Heart right ventricle (tissue), 16 donors: ENCODE results near the gene TMPRSS9. TPM values are rescaled to one million over a fixed set of nuclear protein-coding genes. Genes with fewer than 3 reads are reported as not detected.

Experiments used
- ATAC-seq, 8 donors: fragments of 200-7000 bp; cut with Tn5 transposase; one replicate each; pipeline ENCODE4 v1.9.1; 2020; ENCODE audit warnings: mild to moderate bottlenecking in 8 of 8, moderate library complexity in 8 of 8, moderate number of reproducible peaks in 1 of 8
- DNase-seq, 2 donors: peaks; one replicate each; pipeline ENCODE4 v3.0.0-alpha.2; 2020
- H3K27ac ChIP-seq, 10 donors: fragments of 200-600 bp; sonication (generic) in 2 of 10; one replicate each; pipeline versions ENCODE4 v1.5.0 to v1.8.0; 2020 to 2022; ENCODE audit warnings: mild to moderate bottlenecking in 3 of 10
- H3K27me3 ChIP-seq, 7 donors: fragments of 200-600 bp; one replicate each; pipeline ENCODE4 v1.8.0; 2021 to 2022; ENCODE audit warnings: mild to moderate bottlenecking in 2 of 7
- H3K36me3 ChIP-seq, 9 donors: fragments of 200-600 bp; sonication (generic) in 1 of 9; one replicate each; pipeline versions ENCODE4 v1.5.0 to v1.8.0; 2020 to 2022; ENCODE audit warnings: mild to moderate bottlenecking in 2 of 9
- H3K4me1 ChIP-seq, 9 donors: fragments of 200-600 bp; sonication (generic) in 1 of 9; one replicate each; pipeline versions ENCODE4 v1.5.0 to v1.8.0; 2020 to 2022; ENCODE audit warnings: mild to moderate bottlenecking in 4 of 9
- H3K4me3 ChIP-seq, 10 donors: fragments of 200-600 bp; sonication (generic) in 2 of 10; one replicate each; pipeline versions ENCODE4 v1.5.0 to v1.8.0; 2020 to 2022; ENCODE audit warnings: mild to moderate bottlenecking in 7 of 10, moderate library complexity in 2 of 10
- H3K9me3 ChIP-seq, 11 donors: fragments of 200-600 bp in 10 of 11; sonication (generic) in 2 of 11; one replicate each; pipeline versions ENCODE4 v1.5.0 to v1.8.0; 2013 to 2022; ENCODE audit warnings: mild to moderate bottlenecking in 2 of 11, control low read depth in 1 of 11, moderate library complexity in 1 of 11
- WGBS, 2 donors: extraction: QIAGEN DNeasy Blood & Tissue Kit; methylation state at CpG; one replicate each; pipeline ENCODE4 v1.1.7; 2013; ENCODE audit warnings: inconsistent platforms in 1 of 2; 5-methylcytosine and 5-hydroxymethylcytosine counted together
- intact Hi-C, 10 donors: fragments of 100-400 bp; cut with DNase I; formaldehyde crosslinking; loops; one replicate each; pipeline versions ENCODE4 v1.11.1 to v1.14.2; 2022
- polyA plus RNA-seq, 2 donors: library from polyadenylated mRNA; stranded (reverse); fragments of 200-250 nt; gene quantifications; one replicate each; pipeline ENCODE4 v1.2.3, GENCODE V29; 2013
- total RNA-seq, 10 donors: library from RNA; stranded (reverse); fragmentation: NEBNext Ultra II Directional in 3 of 10; extraction: Animal tissue kit (Norgen Biotek cat#: 25700) in 3 of 10; gene quantifications; one replicate each; pipeline versions ENCODE4 v1.2.1 to v1.2.4, GENCODE V29; 2021 to 2023
- TF ChIP-seq, protein P1 (sequence below), 9 donors: fragments of 200-600 bp; sonication (generic) in 2 of 9; IDR thresholded peaks; one replicate each; pipeline versions ENCODE4 v1.5.0 to v1.8.0; 2021 to 2022; ENCODE audit warnings: antibody characterized with exemption in 9 of 9, mild to moderate bottlenecking in 5 of 9, moderate library complexity in 1 of 9
- donor health status: Arrhythmogenic right ventricular cardiomyopathy.
- donor health status: ischemic (EF 13 %, LVEDD 7.1; RV severe dilation, severe dysfunction).
- donor health status: healthy with polysubstance abuse.
- donor health status: DM: no; HTN: yes; CAD: no.
- donor health status: DM: no; HTN: no; CAD: no.
- donor health status: ischemic (EF 25% LVEDD 6.9; RV normal size, moderate dysfunction).
- donor health status: ischemic (EF 25% LVEDD 5.7; RV mildly dilated, moderate dysfunction).
- donor health status: healthy.
- donor health status: DM: yes; HTN: yes; CAD: no.
- donor health status: Ischemic cardiomyopathy.
- donor health status: ischemic (EF 35%, LVEDD 5.7; RV mildly dilated, moderate dysfunction).
- donor health status: nonischemic (EF 11% LVEDD 7.7; RV severe dilation, severe dysfunction).
- donor health status: DM: yes; HTN: yes; CAD: no.
- donor health status: PGD.
- donor health status: ischemic (EF 29% LVEDD 5.4; RV normal size, mild dysfunction).
- donor health status: nonischemic (EF 23%, LVEDD 6.1; RV moderate dilation, normal function).

TMPRSS9 gene
- total and polyA plus RNA-seq, 12 donors, result 0.01 TPM; not detected in 11

DNA sequence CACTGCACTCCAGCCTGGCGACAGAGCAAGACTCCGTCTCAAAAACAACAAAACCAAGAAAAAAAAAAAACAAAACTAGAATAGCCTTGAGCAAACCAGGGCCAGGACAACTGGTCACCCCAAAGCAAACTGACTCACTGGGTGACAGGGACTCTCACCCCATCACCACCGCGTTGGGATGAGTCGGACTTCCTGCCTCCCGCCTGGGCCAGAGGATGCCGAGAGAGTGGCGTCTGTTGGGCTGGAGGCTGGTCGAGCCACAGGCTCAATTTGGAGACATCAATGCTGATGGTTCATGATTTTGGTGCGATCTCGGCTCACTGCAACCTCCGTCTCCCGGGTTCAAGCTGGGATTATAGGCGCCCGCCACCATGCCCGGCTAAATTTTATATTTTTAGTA lies 11.6 kb downstream of the TMPRSS9 start:
- TF ChIP-seq, protein P1, sequence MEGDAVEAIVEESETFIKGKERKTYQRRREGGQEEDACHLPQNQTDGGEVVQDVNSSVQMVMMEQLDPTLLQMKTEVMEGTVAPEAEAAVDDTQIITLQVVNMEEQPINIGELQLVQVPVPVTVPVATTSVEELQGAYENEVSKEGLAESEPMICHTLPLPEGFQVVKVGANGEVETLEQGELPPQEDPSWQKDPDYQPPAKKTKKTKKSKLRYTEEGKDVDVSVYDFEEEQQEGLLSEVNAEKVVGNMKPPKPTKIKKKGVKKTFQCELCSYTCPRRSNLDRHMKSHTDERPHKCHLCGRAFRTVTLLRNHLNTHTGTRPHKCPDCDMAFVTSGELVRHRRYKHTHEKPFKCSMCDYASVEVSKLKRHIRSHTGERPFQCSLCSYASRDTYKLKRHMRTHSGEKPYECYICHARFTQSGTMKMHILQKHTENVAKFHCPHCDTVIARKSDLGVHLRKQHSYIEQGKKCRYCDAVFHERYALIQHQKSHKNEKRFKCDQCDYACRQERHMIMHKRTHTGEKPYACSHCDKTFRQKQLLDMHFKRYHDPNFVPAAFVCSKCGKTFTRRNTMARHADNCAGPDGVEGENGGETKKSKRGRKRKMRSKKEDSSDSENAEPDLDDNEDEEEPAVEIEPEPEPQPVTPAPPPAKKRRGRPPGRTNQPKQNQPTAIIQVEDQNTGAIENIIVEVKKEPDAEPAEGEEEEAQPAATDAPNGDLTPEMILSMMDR (IDR thresholded peaks at IDR 0.05), result no peak
- ATAC-seq (no peak), DNase-seq (no peak)
- H3K9me3 ChIP-seq, result peaks cover 0 to 14% (median 0%) of the 10 kb centered on the region in 11 donors
- no peak overlapping the region for H3K4me3 ChIP-seq
- no peaks in the 10 kb centered on the region for H3K36me3 ChIP-seq
- no peaks in the 10 kb centered on the region for H3K4me1 ChIP-seq
- intact Hi-C loops, result no loop called here
- H3K27ac ChIP-seq, result no peak overlapping the region
- WGBS, 2 donors, result 78 to 79% methylated on average over 16 of the region's 16 CpGs
- H3K27me3 ChIP-seq, result peaks cover 0 to 51% (median 14%) of the 10 kb centered on the region in 7 donors

DNA sequence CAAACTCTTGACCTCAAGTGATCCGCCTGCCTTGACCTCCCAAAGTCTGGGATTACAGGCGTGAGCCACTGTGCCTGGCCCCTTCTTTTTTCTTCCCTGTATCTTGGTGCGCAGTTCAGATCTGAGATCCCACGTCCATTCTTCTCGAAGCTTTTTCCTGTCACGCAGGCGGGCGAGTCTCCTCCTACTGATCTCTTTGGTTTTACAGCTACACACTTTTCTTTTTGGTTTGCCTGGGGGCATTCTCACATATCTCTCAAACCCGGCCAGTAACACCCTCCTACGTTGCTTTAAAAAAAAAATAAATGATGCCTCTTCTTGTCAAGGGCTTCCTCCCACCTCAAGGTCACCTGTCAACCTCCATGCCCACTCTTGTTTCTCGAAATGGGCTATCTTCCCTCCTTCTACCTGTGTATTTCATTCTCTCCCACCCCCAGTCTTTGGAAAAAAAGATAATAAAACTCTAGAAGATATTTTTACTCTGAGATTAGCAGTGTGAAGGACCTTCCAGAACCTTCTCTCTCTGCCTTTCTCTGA lies 12.1 kb downstream of the TMPRSS9 start:
- Histone ChIP-seq H3K9me3 (peaks cover 0 to 9% (median 0%) of the 10 kb centered on the region in 11 donors), H3K36me3 (no peaks in the 10 kb centered on the region), H3K27ac (no peak overlapping the region), H3K27me3 (peaks cover 0 to 47% (median 14%) of the 10 kb centered on the region in 7 donors), H3K4me3 (no peak overlapping the region), H3K4me1 (no peaks in the 10 kb centered on the region)
- no peak for DNase-seq
- ATAC-seq, result no peak
- intact Hi-C loops, result no loop called here
- WGBS, 2 donors, result 52 to 54% methylated on average over 11 of the region's 11 CpGs
- TF ChIP-seq, protein P1 (IDR thresholded peaks at IDR 0.05), result no peak

DNA sequence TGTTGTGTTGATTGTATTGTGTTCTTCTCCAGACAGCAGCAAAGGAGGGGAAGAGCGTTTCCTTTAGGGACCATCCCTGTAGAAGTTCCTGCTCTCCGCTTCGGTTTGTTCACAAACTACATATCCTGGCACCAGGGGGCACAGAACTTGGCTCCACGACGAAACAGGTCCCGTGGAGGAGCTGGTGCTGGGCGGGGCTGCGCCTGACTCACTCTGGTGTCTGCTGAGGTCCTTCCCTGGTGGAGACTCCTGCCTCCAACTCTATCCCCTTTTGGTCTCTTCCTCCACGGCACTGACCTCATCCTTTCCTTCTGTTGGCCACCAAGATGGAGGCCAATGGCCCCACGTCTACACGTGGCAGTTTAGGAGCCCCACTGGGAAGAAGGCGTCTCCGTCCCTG lies 14.7 kb downstream of the TMPRSS9 start:
- 83 to 85% methylated on average over 13 of the region's 13 CpGs for WGBS, 2 donors
- Histone ChIP-seq H3K27ac (no peak overlapping the region), H3K36me3 (no peaks in the 10 kb centered on the region), H3K4me3 (no peak overlapping the region), H3K9me3 (peaks cover 0 to 10% (median 0%) of the 10 kb centered on the region in 11 donors), H3K27me3 (peaks cover 0 to 34% (median 14%) of the 10 kb centered on the region in 7 donors), H3K4me1 (no peaks in the 10 kb centered on the region)
- no peak for ATAC-seq
- intact Hi-C loops, result no loop called here
- no peak for DNase-seq
- TF ChIP-seq, protein P1 (IDR thresholded peaks at IDR 0.05), result no peak

DNA sequence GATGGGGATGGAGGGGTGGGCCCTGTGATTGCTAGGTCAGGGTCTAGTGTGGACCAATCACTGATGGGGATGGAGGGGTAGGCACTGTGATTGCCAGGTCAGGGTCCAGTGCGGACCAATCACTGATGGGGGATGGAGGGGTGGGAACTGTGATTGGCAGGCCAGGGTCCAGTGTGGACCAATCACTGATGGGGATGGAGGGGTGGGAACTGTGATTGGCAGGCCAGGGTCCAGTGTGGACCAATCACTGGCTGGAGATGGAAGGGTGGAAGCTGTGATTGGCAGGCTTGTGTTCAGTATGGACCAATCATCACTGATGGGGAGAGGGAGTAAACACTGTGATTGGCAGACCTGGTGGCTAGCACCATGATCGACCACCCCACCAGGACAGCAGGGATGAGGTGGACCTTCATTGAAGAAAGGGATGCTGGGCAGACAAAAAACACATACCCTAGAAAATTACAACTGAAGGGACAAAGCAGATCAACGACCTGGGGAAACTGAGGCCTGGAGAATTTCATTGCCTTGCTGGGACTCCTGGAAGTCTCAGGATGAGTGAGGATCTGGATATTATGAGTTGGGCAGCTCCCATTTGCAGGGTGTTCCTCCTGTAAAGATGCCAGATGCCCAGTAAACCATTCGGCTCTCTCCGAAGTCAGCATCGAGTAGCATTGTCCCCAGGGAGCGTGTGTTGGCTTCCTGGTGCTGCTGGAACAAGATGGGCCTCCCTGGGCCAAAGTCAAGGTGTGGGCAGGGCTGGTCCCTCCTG lies 15.5 kb downstream of the TMPRSS9 start:
- H3K36me3 ChIP-seq, result no peaks in the 10 kb centered on the region
- 76 to 79% methylated on average over 7 of the region's 7 CpGs for WGBS, 2 donors
- H3K27me3 ChIP-seq, result peaks cover 0 to 31% (median 14%) of the 10 kb centered on the region in 7 donors
- intact Hi-C loops, result no loop called here
- no peak overlapping the region for H3K27ac ChIP-seq
- no peaks in the 10 kb centered on the region for H3K4me1 ChIP-seq
- ATAC-seq (no peak), DNase-seq (no peak)
- H3K9me3 ChIP-seq, result peaks cover 0 to 15% (median 0%) of the 10 kb centered on the region in 11 donors
- H3K4me3 ChIP-seq, result no peak overlapping the region
- TF ChIP-seq, protein P1 (IDR thresholded peaks at IDR 0.05), result no peak
